Hepatocyte (in vitro differentiated cells): ENCODE data around the gene ZCCHC3.

Experiments used
- EZH2 ChIP-seq: fragments of 200-600 bp; sonication (generic); IDR thresholded peaks from 2 replicates; pipeline ENCODE4 v1.6.1; 2016; ENCODE audit warnings: antibody characterized with exemption, mild to moderate bottlenecking, borderline replicate concordance
- TF ChIP-seq, protein P1 (sequence below): fragments of 200-600 bp; sonication (generic); IDR thresholded peaks from 2 replicates; pipeline ENCODE4 v1.5.1; 2016; ENCODE audit warnings: antibody characterized with exemption, mild to moderate bottlenecking; ENCODE audit not compliant: poor library complexity

DNA sequence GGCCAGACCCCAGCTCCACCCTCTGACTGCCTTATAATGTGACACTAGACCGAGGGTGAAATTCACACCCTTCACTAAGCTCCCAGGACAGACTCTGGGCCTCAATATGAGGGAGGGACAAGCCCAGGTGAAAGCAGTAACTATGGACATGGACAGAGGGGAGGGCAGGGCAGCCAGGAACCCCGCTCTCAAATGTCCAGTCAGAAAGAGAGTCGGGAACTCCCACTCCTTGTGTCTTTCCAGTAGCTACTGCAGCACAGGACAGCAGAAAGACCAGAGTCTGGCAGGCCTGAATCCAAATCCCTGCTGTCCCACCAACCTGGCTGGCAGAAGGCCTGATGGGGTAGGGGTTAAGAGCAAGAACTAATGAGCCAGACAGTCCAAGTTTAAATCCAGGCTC, 13.2 kb upstream of the ZCCHC3 start:
- TF ChIP-seq, protein P1, sequence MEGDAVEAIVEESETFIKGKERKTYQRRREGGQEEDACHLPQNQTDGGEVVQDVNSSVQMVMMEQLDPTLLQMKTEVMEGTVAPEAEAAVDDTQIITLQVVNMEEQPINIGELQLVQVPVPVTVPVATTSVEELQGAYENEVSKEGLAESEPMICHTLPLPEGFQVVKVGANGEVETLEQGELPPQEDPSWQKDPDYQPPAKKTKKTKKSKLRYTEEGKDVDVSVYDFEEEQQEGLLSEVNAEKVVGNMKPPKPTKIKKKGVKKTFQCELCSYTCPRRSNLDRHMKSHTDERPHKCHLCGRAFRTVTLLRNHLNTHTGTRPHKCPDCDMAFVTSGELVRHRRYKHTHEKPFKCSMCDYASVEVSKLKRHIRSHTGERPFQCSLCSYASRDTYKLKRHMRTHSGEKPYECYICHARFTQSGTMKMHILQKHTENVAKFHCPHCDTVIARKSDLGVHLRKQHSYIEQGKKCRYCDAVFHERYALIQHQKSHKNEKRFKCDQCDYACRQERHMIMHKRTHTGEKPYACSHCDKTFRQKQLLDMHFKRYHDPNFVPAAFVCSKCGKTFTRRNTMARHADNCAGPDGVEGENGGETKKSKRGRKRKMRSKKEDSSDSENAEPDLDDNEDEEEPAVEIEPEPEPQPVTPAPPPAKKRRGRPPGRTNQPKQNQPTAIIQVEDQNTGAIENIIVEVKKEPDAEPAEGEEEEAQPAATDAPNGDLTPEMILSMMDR, result no peak
- TF ChIP-seq EZH2, result no peak
